HUDEP-2 (cell line): ENCODE results near the gene ZNF169.
"Not testable (repeated sequence)": the region's sequence is repeated elsewhere in the genome, so short reads cannot be mapped to it uniquely, and the experiment has no call there.

Experiments
- DNase-seq, 76 experiments: peaks; one replicate each; lab custom pipeline; 2025; ENCODE audit not compliant: unreplicated experiment in 76 of 76; lab: John Stamatoyannopoulos, UW

ZNF169 gene

DNA sequence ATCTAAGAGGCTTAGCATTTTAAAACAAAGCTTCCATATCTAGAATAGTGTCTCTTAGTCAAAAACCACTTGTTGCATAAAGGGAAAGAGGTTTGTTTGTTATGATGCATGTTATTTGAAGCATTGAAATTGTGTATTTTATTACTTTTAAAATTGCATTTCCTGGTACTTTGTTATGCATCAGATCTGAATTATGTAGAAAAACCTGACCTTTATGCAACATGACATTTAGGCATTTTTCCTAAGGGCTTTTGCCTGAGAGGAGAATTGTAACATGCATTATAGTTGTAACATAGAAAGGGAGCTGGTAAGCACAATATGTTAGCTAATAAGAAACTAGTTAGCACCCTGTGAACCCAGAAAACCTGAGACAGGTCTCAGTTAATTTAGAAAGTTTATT is 22.0 kb downstream of the ZNF169 start:
- DNase-seq: no peak

DNA sequence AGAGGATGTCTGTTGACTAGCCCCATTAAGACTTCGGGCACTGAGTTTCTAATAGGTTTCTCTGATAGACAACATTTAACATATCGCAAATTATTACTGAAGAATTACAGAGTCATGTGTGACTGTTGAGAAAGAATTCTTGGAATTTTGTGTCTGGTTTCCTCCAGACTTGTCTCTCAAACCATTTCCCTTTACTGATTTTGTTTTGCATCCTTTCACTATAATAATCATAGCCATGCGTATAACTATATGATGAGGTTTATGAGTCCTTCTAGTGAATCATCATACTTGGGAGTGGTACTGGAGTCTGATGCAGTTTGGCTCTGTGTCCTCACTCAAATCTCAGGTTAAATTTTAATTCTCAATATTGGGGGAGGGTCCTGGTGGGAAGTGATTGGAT is 27.0 kb downstream of the ZNF169 start:
- DNase-seq: no peak

DNA sequence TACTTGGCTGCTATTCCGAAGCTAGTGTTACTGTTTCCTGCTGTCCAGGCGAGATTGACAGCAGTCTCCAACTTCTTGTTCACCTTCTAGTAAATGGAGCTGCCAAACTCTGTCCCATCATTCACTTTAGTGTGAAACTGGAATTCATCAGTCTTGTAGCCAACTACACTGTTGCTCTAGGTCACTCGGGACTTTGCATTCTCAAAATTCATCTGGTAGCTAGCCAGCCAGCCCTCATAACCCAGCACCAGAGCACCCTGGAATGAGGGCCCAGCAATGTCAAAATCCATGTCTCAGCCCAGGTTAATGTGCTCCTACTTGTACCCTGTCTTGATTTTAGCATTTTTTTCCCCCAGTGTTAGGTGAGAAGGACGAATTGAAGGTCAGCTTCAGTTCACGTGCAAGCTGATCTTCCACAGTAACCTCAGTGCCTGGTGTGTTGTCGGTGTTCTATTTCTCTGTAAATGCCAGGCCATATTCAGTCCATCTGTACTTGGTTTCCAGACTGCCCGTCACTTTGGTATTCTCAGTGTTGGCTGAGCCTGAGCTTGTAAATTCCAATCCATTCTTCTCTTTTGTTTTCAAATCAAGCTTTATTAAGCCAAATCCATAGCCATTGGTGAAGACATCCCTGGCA is 28.9 kb downstream of the ZNF169 start:
- DNase-seq: no peak

DNA sequence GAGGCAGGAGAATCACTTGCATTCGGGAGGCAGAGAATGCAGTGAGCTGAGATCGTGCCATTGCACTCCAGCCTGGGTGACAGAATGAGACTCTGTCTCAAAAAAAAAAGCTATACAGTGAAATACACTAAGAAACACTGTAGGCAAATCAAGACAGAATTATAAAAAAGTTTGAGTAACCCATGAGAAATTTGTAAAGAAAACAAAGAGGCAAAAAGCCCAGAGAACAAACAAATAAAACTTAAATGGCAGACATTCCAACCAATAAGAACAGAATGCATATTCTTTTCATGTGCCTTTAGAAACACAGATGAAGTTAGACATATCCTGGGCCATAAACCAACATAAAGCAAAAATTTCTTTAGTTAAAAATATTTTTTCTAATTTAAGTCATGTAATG is 30.6 kb downstream of the ZNF169 start:
- DNase-seq: no peak

DNA sequence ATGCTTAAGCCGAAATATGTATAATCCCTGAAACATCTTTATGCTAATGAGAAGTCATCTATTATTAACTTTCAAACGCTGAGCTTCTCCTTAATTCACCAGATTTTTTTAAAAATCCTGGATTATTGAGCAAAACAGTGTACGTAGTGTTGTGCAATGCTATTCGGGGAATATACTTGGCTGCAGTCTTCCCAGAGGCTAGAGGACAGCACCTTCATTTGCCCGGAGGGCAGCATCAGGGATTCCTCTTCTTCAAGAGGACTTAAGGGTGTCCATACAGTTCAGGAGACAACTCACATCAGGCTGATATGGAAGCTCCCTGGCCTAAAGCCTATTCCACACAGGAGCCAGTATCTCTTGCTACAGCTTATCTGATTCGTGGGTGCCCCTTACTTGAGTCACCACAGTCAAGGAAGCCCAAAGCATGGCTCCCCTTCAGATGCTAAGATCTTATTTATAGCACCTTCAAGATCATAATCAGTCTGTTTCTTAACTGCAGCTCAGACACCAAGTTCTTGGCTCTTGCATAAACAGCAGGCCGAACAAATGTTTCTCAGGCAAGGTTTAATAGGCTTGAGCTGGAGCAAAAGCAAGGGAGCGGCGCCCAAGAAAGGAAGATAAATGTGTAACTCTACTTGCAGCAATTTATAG is 40.0 kb downstream of the ZNF169 start:
- peak in 5 of 76 experiments; percentile 7 to 35 (median 27) for DNase-seq

DNA sequence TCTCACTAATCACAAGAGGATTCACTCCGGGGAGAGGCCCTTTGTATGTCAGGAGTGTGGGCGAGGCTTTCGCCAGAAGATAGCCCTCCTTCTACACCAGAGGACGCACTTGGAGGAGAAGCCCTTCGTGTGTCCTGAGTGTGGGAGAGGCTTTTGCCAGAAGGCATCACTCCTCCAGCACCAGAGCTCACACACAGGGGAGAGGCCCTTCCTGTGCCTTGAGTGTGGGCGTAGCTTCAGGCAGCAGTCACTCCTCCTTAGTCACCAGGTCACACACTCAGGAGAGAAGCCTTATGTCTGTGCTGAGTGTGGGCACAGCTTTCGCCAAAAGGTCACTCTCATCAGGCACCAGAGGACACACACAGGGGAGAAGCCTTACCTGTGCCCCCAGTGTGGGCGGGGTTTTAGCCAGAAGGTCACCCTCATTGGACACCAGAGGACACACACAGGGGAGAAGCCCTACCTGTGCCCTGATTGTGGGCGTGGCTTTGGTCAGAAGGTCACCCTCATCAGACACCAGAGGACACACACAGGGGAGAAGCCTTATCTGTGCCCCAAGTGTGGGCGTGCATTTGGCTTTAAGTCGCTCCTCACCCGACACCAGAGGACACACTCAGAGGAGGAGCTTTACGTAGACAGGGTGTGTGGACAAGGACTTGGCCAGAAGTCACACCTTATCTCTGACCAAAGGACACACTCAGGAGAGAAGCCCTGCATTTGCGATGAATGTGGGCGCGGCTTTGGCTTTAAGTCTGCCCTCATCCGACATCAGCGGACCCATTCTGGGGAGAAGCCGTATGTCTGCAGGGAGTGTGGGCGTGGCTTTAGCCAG is 41.6 kb downstream of the ZNF169 start:
- peak in 74 of 76 experiments; percentile 51 to 96 (median 86) for DNase-seq

DNA sequence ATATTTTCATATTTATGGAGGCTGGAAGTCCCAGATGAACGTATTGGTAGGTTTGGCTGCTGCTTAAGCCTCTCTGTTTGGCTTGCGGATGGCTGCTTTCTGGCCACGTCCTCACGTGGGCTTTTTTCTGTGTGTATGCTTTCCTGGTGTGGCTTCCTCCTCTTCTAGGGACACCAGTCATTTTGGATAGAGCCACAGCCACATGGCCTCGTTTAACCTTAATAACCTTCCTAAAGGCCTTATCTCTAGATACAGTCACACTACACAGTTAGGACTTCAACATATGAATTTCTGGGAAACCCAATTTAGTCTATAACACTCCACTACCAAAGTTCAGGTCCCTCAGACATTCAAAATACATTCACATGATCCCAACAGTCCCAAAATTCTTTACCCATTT is 42.5 kb downstream of the ZNF169 start:
- DNase-seq: peak in 14 of 76 experiments; percentile 4 to 54 (median 24)

DNA sequence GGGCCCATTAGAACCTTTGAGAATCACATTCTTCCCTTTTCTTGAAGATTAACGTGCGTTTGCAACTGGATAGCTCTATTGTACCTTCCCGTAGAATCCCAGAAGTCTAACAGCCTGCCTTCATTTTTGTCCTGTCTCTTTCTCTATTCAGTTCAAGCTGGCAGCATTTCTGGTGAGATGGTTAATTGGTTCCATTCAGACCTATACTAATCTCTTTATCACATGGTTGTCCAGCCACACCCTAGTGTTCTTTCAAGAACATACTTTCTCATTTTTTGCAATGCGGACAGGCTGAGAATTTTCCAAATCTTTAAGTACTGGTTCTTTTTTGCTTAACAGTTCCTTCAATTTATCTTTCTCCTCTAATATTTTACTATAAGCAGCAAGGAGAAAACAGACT is 43.3 kb downstream of the ZNF169 start:
- DNase-seq: peak in 19 of 76 experiments; percentile 3 to 62 (median 33)

DNA sequence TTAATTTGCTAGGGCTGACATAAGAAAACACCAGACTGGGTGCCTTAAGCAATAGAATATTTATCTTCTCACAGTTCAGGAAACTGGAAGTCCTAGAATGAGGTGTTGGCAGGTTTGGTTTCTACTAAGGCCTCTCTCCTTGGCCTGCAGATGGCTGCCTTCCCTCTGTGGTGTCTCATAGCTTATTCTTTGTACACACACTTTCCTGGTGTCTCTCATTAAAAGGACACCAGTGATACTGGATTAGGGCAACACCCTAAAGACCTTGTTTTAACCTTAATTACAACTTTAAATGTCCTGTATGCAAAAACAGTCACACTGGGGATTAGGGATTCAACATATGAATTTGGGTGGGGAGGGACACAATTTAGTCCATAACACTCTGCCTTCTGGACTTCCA is 44.2 kb downstream of the ZNF169 start:
- DNase-seq: no peak

DNA sequence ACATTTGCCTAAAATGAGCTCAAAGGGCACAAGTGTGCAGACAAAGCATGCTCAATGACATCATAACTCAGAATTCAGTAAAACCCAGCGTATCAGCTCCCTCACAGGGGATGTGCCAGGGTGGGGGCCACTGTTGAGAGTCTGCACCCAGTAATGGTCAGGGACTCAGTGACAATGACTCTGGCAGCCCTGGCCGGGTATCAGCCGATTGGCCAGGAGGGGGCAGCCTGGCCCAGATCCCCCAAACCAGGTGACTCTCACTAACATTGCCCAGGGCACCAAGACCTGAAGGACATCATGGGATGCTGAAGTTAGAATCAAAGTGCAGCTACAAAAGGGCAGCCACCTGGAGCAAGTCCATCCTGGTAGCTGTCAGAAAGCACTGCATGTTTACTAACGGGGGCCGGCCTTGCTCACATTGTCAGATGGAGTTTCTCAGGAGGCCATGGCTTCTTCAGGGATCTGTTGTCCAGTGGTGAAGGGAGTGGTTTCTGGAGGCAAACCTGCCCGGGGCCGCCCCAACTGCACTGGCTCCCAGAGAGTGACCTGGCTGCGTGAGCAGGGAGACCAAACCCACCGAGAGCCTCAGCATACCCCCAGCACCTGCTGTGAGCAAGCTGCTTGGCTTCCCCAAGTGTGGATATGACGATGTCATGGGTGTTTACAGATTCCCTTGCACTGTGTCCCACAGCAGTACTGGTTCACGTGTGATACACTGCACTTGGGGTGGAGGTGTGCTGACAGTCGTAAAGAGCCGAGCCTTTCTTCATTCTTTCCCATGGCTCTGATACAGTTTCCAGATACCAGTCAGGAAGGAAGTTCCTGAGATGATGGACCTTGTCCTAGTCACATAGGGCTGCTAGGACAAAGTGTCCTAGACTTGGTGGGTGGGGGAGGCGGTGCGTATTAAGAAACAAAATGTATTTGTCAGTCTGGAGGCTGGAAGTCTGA is 56.2 kb downstream of the ZNF169 start:
- not testable (repeated sequence) for DNase-seq

DNA sequence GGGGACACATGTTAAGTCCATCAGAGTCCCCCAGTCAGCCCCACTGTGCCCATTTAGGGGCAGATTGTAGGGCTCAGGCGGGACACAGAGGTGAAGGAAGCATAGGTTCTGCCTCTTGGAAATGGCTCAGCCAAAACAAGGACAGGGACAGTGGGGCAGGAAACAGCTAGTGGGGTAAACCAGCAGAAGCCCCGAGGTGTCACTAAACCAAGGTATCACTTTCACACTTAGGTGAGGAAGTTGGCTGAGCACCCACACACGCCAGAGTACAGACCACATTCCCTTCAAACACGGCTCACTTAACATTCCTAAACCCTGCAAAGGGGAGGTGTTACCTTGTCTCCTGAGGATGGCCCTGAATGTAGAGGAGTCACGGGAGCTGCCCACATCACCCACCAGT is 57.1 kb downstream of the ZNF169 start:
- not testable (repeated sequence) for DNase-seq

DNA sequence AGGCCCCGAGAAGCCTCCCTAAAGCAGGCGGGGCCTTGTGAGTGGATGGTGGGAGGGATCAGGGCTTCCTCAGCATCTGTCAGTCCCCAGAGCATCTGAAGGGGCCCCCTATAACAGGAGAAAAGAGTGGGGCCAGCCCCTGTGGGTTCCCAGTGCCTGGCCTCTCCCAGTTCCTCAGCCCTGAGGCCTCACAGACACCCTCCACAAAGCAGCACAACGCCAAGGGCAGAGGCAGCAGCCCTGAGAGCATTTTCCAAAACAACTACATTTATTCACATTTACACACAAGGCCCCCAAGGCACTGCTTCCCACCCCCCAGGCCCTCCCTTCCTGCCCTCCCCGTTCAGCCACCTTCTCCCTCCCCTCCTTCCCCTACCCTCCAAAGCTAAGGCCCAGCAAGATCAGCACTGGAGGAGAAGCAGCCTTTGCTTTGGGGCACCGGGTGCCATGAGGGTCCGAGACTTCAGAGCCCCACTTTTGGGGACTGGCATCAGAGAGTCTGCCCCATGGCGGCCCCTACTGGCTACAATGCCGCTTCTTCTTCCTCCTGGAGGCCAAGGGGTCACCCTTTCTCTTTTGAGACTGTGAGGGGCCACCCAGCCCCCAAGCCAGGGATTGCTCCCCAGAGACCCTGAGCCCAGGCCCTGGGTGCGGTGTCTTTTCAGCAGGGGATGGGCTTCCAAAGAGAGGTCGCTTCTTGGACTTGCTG is 59.0 kb downstream of the ZNF169 start:
- DNase-seq: not testable (repeated sequence)

DNA sequence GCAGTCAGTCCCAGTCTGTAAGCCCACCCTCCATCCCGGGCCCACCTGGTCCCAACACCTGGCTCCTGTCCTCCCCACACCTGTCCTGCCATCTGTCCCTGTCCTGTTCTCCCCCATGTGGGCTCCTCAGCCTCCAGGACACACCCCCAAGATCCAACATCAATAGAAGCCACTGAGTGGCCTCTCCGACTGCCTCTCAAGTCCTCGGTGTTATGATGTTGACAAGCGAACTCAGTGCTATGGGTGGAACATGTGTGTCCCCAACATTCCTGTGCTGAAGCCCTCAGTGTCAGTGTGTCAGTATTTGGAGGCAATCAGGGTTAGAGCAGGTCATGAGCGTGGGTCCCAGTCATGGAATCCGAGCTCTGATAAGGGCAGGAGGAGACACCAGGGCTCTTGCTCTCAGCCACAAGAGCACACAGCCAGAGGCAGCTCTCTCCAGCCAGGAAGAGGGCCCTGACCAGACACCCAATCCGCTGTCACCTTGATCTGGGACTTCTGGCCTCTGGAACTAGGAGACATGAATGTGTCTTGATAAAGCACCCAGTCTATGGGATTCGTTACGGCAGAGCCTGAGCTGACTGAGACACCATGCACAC is 63.3 kb downstream of the ZNF169 start:
- peak in 1 of 76 experiments; percentile 7 for DNase-seq

DNA sequence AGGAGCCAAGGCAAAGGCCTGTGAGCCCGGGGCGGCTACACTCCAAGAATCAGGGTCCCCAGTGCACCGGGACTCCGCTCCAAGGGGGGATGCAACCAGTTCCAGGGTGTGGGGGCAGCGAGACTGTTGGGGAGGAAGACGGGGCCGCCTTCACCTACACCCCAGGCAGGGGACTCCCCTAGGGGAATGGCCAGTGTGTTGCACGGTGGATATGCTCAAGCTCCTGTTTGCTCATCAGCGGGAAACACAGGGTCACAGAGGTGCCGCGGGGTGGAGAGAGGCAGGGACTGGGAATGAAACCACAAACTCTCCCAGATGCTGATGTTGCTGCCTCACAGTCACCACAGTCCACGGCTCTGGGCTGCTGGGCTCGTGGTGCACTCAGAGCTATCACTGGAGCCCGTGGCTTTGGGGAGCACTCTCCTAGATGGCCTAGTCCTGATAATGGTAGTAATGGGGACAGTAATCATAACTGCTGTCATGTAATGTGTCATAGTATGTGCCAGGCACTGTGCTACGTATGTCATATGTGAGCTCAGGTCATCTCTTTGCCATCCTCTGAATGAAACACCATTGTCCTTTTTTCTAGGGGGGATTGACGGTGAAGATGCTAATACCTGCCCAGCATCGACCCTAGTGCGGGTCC is 64.2 kb downstream of the ZNF169 start:
- not testable (repeated sequence) for DNase-seq

DNA sequence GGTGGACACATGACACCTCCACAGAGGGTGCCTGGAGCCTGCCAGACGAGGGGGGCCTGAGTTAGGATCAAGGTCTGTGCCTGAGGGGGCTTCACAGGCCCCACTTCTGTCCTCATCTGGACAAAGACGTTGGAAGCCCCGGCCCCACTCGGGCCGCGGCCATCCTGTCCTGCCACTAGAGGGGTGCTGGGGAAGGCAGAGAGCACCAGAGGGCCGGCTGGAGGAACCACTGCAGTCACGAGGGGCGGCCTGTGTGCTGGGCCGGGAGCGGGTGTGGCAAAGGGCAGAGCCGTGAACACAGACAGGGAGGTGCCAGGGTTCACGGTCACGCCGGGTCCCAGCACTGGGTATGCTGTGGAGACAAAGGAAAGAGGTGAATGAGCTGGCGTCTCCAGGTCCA is 66.5 kb downstream of the ZNF169 start:
- DNase-seq: peak in 18 of 76 experiments; percentile 2 to 37 (median 20)

DNA sequence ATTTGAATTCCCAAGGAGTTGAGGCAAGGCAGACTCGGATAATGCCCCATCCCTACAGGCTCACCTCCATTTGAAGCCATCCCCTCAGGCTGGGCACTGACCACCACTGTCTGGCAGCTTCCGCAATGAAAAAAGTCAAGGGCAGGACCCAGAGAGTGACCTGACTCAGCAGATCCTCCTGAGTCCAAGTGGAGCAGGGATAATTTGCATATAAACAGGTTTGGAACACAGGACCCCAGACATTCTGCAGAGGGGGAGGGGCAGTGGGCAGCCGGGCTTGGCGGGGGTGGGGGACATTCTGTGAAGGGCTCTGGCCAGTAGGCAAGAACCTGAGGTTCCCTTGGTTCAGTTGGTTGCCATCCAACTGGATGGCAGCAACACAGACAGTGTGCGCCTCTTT is 69.4 kb downstream of the ZNF169 start, which contains the start of gene NUTM2F:
NUTM2F (minus strand) TSS at position 101 of the 400 bp plus-strand sequence; CDS start at position 80, 21 bp downstream.
- not testable (repeated sequence) for DNase-seq

DNA sequence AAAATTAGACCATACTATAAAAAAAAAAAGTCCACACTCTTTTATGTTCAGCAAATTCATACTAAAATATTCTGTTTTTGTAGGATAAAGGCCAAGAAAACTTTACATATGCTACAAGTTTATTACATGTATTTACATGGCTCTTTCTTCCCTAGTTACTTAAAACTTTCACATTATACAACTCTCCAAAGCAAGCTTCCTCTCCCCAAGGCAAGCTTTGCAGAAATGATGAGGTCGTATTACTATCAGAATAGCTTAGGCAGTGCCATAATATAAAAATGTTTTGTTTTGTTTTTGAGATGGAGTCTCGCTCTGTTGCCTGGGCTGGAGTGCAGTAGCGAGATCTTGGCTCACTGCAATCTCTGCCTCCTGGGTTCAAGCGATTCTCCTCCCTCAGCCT is 77.3 kb downstream of the ZNF169 start:
- not testable (repeated sequence) for DNase-seq

DNA sequence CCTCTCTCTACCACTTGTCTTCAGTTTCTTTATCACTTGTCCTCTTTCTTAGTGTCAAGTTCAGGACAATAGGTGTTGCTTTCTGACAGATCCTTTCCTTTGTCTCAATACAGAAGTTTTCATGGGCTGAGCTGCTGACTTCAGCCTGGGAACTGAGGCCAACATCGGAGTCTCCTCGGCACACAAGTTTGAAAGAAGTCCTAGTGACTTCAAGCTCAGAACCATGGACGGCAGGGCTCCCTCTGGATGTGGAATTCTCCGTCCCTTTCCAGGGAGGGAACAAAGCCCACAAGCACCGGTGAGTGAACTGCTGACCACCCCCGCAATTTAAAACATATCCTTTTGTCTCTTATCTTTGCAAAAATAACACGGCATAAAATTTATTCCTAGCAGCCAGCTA is 79.6 kb downstream of the ZNF169 start:
- DNase-seq: not testable (repeated sequence)

DNA sequence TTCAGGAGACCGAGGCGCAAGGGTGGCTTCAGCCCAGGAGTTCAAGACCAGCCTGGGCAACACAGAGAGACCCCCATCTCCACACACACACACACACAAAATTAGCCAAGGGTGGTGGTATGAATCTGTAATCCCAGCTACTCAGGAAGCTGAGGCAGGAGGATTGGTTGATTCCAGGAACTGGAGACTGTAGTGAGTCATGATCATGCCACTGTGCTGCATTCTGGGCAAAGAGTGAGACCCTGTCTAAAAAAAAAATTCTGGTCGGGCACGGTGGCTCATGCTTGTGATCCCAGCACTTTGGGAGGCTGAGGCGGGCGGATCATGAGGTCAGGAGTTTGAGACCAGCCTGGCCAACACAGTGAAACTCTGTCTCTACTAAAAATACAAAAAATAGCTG is 80.6 kb downstream of the ZNF169 start:
- not testable (repeated sequence) for DNase-seq
